SJCRH30 (cell line): Measurements from ENCODE around the gene SBNO2. TPM values are rescaled to one million over a fixed set of nuclear protein-coding genes. Genes with fewer than 3 reads are reported as not detected.
"Not testable (repeated sequence)": the region's sequence is repeated elsewhere in the genome, so short reads cannot be mapped to it uniquely, and the experiment has no call there.

Source experiments
- DNase-seq, 2 experiments: peaks; one replicate each; pipeline ENCODE4 v3.0.0-alpha.2; 2015 to 2020
- H3K27ac ChIP-seq: fragments of 250-450 bp; sonication (Bioruptor Pico); 2 replicates; pipeline ENCODE4 v1.5.1; 2020; ENCODE audit warnings: mild to moderate bottlenecking, moderate library complexity
- H3K27me3 ChIP-seq: fragments of 250-450 bp; sonication (Bioruptor Pico); 2 replicates; pipeline ENCODE4 v1.5.1; 2020; ENCODE audit warnings: mild to moderate bottlenecking, moderate library complexity
- H3K36me3 ChIP-seq: fragments of 250-450 bp; sonication (Bioruptor Pico); 2 replicates; pipeline ENCODE4 v1.5.1; 2020; ENCODE audit warnings: mild to moderate bottlenecking, moderate library complexity
- H3K4me1 ChIP-seq: fragments of 250-450 bp; sonication (Bioruptor Pico); 2 replicates; pipeline ENCODE4 v1.5.1; 2020; ENCODE audit warnings: mild to moderate bottlenecking, moderate library complexity
- H3K4me3 ChIP-seq: fragments of 250-450 bp; sonication (Bioruptor Pico); 2 replicates; pipeline ENCODE4 v1.5.1; 2020; ENCODE audit warnings: mild to moderate bottlenecking, moderate library complexity
- H3K9me3 ChIP-seq: fragments of 250-450 bp; sonication (Bioruptor Pico); replicated peaks from 2 replicates; pipeline ENCODE4 v1.5.1; 2020; ENCODE audit warnings: mild to moderate bottlenecking, moderate library complexity
- total RNA-seq: library from RNA; depleted of rRNA; stranded (reverse); fragments of >200 nt; shearing (Covaris generic); gene quantifications from 2 replicates; pipeline ENCODE4 v1.2.3, GENCODE V29; 2014

The SBNO2 gene
- total RNA-seq, 1 experiment from 2014 or later: 17.1 TPM

DNA sequence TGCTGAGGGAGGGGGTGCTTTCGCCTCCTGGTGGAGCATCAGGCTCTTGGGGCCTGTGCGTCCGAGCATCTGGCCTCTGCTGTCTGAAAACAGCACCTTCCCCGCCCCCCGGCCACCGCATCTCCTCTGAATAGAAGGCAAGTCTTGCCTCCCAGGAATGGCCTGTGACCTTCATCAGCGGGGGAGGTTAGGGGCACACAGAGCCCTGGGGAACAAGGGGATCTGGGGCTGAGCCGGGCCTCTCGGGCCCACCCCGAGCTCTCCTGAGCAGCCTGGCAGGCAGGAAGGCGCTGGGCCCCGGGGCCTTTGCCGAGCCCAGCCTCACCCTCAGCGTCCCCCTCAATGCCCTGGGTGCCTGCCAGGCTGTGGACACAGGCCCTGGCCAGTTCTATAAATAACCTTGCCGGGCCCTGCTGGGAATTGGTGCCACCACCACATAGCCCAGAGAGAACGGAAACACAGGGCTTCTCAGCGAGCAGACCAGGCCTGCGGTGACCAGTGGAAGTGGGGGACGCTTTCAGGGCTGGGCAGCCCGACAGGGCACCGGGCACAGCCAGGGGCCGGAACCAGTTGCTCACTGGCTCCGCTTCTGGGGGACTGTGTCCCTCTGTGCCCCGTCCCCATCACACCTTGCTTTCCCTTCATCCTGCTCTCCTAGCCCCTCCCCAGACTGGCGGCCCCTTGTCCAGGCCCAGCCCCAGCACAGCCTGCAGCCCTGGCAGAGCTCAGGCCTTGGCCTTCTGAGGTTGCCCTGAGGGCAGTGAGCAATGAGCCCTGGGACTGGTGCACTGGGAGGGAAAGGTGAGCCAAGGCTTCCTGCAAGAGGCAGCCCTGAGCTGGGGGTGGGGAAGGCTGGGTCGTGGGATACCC is 41.0 kb upstream of the SBNO2 start:
- Histone ChIP-seq H3K9me3 (no peaks in the 10 kb centered on the region), H3K4me3 (no peak overlapping the region), H3K36me3 (0 out of 2 replicates have a peak, but pooled peaks cover 3% of the 10 kb centered on the region), H3K27me3 (no peaks in the 10 kb centered on the region), H3K4me1 (peaks cover 5% of the 10 kb centered on the region; the same call in 1 of the 2 replicates), H3K27ac (no peak overlapping the region)
- no peak for DNase-seq

DNA sequence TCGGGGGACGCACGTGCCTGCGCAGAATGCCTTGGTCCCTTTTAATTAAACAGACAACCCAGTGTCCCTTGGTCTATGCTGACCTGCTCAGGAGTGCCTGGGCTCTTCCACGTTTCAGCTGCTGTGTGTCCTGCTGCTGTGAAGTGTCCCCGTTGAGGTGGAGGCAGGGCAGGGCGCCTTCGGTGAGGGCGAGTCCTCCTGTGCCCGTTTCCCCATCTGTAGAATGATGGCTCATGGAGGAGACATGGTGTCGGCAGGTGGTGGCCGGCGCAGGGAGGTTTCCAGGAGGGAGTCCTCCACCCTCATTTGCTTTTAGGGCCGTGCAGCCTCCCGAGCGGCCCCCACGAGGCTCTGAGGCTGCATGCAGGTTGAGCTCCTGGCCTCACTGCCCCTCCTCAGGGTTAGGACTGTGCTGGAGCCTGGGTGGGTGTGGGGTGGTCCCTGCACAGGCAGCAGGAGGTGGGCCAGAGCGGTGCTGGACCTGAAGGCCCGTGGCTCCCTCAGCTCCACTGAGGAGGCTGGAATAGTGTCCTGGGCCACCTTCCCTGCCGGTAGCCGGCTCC is 40.3 kb upstream of the SBNO2 start:
- DNase-seq: no peak
- Histone ChIP-seq H3K36me3 (peaks cover 7% of the 10 kb centered on the region; the same call in 1 of the 2 replicates), H3K4me1 (peaks cover 5% of the 10 kb centered on the region; the same call in 1 of the 2 replicates), H3K27me3 (no peaks in the 10 kb centered on the region), H3K9me3 (no peaks in the 10 kb centered on the region), H3K27ac (no peak overlapping the region), H3K4me3 (no peak overlapping the region)

DNA sequence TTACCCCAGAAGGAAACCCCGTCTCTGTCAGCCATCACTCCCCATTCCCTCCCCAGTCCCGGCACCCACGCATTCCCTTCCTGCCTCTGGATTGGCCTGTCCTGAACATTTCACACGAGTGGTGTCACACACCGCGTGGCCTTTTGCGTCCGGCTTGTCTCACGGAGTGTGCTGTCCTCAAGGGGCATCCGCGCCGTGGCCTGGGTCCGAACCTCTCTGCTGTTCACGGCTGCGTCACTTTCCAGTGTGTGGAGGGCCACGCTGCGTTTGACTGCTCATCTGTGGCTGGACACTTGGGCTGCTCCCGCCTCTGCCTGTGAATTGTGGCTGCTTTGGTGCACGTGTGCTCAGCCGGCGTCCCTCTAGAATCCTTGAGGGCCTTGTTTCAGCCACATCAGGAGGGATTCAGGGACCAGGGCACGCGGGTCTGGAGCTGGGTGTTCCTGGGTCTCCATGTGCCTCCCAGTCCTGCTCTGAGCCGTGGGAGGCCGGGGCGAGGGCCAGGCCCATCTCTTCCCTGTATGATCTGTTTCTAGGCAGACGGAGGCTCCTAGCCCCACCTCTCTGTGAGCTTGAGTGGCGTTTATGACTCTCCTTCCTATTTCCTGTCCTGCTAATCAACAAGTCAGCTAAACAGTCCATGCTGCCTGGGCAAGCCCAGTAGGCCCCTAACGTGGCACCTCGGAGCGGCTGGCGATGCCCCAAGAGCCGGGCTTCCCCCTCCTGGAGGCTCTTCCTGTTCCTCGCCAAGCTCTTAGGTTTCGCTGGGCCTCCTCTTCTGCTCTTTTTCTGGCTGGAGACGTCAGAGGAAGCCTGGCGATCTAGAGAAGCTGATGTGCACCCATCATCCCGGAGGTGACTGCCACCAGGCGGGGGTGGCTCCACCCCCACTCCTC is 39.6 kb upstream of the SBNO2 start:
- no peak overlapping the region for H3K27ac ChIP-seq
- no peaks in the 10 kb centered on the region for H3K9me3 ChIP-seq
- peaks cover 5% of the 10 kb centered on the region; the same call in 1 of the 2 replicates for H3K4me1 ChIP-seq
- DNase-seq: no peak
- H3K36me3 ChIP-seq: peaks cover 10% of the 10 kb centered on the region; the same call in 1 of the 2 replicates
- H3K27me3 ChIP-seq: no peaks in the 10 kb centered on the region
- no peak overlapping the region for H3K4me3 ChIP-seq

DNA sequence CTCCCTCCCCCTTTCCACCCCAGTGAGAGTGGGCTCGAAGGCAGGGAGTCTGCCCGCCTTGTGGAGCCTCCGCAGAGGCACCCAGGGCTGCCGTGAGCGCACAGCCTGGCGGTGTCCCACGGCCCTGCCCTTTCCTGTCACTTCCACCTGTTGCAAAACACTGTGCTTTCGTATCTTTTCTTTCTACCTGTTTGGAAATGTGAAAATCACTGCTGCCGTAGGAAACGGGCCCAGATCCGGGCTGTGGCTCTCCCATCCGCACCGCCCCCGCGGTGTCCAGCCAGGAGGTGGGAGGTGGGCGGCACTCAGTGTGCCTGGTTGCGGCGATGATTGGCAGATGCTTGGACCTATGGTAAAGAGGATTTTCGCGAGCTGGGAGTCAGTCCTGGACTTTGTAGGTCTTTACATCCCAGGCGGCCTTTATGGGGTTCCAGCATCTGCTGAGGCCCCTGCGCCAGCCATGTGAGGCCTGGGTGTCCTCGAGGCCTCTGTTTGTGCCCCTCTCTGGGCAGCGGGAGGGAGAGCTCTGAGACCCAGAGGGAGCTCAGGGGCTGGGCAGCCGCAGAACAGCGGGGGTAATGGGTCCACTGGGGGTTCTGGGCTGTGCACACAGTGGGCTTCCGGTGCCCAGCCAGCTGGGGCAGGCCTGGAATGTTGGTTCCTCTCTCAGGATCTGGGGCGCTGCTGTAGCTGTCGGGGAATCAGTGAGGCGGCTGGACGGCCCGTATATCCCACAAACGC is 37.6 kb upstream of the SBNO2 start:
- Histone ChIP-seq H3K36me3 (peaks cover 10% of the 10 kb centered on the region; the same call in 1 of the 2 replicates), H3K9me3 (no peaks in the 10 kb centered on the region), H3K4me3 (no peak overlapping the region), H3K4me1 (no peaks in the 10 kb centered on the region; the same call in 1 of the 2 replicates), H3K27ac (no peak overlapping the region), H3K27me3 (no peaks in the 10 kb centered on the region)
- no peak for DNase-seq

DNA sequence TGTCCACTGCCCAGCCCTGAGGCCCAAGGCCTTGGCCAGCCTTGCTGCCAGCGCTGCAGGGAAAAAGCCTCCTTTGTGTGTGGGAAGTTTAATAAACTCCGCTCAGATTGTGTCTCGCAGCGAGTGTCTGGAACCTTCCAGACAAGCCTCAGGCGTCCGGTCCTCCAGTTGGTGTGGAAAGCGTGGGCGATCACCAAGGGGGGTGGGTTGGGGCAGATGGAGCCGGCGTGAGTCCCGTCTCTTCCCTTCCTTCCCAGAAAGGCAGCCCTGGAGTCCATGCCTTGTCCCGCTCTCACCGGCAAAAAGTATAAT is 36.1 kb upstream of the SBNO2 start:
- DNase-seq: no peak
- Histone ChIP-seq H3K36me3 (peaks cover 10% of the 10 kb centered on the region; the same call in 1 of the 2 replicates), H3K4me3 (no peak overlapping the region), H3K27me3 (no peaks in the 10 kb centered on the region), H3K4me1 (no peaks in the 10 kb centered on the region; the same call in 1 of the 2 replicates), H3K9me3 (no peaks in the 10 kb centered on the region), H3K27ac (no peak overlapping the region)

DNA sequence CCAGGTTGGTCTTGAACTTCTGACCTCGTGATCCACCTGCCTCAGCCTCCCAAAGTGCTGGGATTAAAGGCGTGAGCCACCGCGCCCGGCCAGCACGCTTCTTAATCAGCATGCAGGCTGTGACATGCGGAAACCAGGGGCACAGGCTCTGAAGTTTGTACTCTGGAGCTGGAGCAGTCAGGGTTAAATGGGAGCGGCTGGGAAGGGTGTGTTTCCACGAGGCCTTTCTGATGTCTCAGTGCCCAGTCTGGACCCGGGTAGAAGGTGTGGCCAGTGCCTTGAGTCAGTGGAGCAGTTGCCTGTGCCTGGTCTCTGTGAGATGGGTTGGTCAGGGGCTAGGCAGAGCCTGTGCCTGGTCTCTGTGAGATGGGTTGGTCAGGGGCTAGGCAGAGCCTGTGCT is 34.8 kb upstream of the SBNO2 start:
- H3K36me3 ChIP-seq: peaks cover 10% of the 10 kb centered on the region; the same call in 1 of the 2 replicates
- not testable (repeated sequence) for H3K27me3 ChIP-seq, H3K4me3 ChIP-seq, H3K4me1 ChIP-seq, H3K27ac ChIP-seq, H3K9me3 ChIP-seq, DNase-seq

DNA sequence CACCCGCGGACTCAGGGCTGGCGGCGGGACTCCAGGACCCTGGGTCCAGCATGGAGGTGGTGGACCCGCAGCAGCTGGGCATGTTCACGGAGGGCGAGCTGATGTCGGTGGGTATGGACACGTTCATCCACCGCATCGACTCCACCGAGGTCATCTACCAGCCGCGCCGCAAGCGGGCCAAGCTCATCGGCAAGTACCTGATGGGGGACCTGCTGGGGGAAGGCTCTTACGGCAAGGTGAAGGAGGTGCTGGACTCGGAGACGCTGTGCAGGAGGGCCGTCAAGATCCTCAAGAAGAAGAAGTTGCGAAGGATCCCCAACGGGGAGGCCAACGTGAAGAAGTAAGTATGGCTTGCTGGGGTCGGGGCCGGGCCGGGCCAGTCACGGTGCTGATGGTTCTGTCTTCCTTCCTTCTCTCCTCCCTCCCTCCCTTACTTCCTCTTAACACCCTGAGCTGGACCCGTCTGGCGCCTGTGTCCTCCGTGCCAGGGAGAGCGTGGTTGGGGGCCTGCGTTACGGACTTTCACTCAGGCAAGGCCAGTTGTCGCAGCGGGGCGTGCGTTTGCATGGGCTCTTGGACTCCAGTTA is 32.9 kb upstream of the SBNO2 start:
- no peaks in the 10 kb centered on the region for H3K27me3 ChIP-seq
- no peak overlapping the region for H3K27ac ChIP-seq
- peaks cover 8% of the 10 kb centered on the region; the same call in 1 of the 2 replicates for H3K36me3 ChIP-seq
- peaks cover 8% of the 10 kb centered on the region; the same call in 1 of the 2 replicates for H3K4me1 ChIP-seq
- peak overlapping the region; percentile 79 for H3K4me3 ChIP-seq
- no peak for DNase-seq
- no peaks in the 10 kb centered on the region for H3K9me3 ChIP-seq

DNA sequence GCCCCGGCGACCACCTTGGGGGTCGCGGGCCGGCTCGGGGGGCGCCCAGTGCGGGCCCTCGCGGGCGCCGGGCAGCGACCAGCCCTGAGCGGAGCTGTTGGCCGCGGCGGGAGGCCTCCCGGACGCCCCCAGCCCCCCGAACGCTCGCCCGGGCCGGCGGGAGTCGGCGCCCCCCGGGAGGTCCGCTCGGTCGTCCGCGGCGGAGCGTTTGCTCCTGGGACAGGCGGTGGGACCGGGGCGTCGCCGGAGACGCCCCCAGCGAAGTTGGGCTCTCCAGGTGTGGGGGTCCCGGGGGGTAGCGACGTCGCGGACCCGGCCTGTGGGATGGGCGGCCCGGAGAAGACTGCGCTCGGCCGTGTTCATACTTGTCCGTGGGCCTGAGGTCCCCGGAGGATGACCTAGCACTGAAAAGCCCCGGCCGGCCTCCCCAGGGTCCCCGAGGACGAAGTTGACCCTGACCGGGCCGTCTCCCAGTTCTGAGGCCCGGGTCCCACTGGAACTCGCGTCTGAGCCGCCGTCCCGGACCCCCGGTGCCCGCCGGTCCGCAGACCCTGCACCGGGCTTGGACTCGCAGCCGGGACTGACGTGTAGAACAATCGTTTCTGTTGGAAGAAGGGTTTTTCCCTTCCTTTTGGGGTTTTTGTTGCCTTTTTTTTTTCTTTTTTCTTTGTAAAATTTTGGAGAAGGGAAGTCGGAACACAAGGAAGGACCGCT is 32.2 kb upstream of the SBNO2 start:
- Histone ChIP-seq H3K36me3 (peaks cover 8% of the 10 kb centered on the region; the same call in 1 of the 2 replicates), H3K4me3 (peak overlapping the region; percentile 79), H3K4me1 (peaks cover 8% of the 10 kb centered on the region; the same call in 1 of the 2 replicates), H3K27me3 (no peaks in the 10 kb centered on the region), H3K9me3 (no peaks in the 10 kb centered on the region), H3K27ac (no peak overlapping the region)
- no peak for DNase-seq

DNA sequence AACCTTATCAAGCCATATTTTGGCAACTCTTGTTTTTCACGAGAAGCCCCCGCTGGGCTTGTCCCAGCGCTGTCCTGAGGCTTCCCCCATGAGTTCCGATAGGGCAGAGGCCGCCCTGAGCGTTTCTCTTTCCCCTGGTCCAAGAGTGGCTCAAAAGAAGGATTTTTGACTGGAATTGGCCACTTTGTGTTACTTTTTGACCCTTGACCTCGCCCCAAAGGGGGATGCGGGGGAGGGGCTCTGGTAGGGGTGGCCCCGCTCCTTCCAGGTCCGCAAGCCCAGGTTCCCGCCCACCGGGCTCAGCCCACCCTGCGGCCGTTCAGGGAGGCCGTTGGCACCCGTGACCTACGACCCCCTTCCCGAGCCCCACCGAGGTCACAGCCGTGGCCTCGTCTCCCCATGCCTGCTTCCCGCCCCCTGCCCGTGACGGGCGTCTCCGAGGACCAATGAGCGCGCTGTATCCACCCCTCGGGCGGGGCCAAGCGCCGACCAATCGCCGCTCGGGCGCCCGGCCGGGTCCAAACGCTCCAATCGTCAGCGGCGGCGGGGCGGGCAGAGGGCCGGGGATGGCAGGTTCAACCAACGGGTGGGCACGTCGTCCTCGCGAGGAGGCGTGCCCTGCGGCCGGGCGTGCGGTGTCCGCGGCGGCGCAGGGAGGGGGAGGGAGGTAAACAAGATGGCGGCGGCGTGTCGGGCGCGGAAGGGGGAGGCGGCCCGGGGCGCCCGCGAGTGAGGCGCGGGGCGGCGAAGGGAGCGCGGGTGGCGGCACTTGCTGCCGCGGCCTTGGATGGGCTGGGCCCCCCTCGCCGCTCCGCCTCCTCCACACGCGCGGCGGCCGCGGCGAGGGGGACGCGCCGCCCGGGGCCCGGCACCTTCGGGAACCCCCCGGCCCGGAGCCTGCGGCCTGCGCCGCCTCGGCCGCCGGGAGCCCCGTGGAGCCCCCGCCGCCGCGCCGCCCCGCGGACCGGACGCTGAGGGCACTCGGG is 31.3 kb upstream of the SBNO2 start, which contains the start of gene STK11:
Gene STK11 (plus strand): TSS at position 665 of the 986 bp plus-strand sequence. CDS start 1,136 bp downstream, outside the sequence.
- H3K4me1 ChIP-seq: peaks cover 8% of the 10 kb centered on the region; the same call in 1 of the 2 replicates
- H3K36me3 ChIP-seq: peaks cover 8% of the 10 kb centered on the region; the same call in 1 of the 2 replicates
- H3K4me3 ChIP-seq: peak within 1 kb of the TSS; percentile 79
- peak; percentile 97 to 99 for DNase-seq
- no peak within 1 kb of the TSS; the same call in 1 of the 2 replicates for H3K27ac ChIP-seq
- H3K9me3 ChIP-seq: no peaks in the 10 kb centered on the region
- H3K27me3 ChIP-seq: no peaks in the 10 kb centered on the region

DNA sequence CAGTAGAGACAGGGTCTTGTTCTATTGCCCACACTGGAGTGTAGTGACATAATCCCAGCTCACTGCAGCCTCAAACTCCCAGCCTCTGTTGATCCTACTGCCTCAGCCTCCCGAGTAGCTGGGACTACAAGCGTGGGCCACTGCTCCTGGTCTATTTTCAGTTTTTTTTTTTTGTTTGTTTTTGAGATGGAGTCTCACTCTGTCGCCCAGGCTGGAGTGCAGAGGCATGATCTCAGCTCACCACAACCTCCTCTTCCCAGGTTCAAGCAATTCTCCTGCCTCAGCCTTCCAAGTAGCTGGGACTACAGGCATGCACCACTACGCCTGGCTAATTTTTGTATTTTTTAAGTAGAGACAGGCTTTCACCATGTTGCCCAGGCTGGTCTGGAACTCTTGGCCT is 26.5 kb upstream of the SBNO2 start:
- H3K9me3 ChIP-seq, H3K36me3 ChIP-seq, H3K27ac ChIP-seq, H3K4me3 ChIP-seq, DNase-seq, H3K27me3 ChIP-seq, H3K4me1 ChIP-seq: not testable (repeated sequence)

DNA sequence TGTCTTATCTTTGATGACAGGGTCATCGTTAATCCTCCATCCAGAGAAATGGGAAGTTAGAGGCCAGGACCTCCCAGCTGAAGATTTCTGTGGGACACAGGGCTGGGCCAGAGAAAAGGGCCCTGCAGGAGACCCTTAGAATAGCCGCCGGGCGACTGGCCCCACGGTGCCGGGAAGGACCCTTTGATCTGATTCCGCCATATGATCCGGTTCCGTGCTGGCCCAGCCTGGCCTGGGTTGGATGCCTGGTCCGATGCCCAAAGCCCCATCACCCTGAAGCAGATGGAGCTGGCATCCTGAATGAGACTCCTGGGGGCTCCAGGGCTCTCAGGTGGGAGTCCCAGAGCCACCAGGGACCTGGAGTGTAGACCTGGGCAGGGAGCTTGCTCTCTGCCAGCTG is 25.5 kb upstream of the SBNO2 start:
- 0 out of 2 replicates have a peak, but pooled peaks cover 8% of the 10 kb centered on the region for H3K4me1 ChIP-seq
- DNase-seq: no peak
- H3K4me3 ChIP-seq: no peak overlapping the region
- no peaks in the 10 kb centered on the region for H3K27me3 ChIP-seq
- H3K27ac ChIP-seq: no peak overlapping the region
- H3K9me3 ChIP-seq: no peaks in the 10 kb centered on the region
- H3K36me3 ChIP-seq: no peaks in the 10 kb centered on the region

DNA sequence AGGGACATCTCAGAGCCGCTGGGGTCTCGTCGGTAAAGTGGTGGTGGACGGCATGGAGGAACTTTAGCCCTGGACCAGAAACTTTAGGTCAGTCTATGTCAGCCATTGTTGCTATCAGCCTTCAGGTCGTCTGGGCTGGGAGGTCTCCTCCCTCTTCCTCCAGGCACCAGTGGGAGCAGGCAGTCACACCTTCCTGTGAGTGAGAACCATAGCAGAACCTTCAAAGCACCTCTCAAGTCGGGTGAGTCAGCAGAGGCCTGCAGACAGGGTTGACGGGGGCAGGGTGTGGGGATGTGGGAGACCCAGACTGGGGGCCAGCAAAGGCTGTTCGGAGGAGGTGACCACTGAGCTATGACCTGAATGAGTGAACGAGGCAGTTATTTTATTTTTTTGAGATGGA is 15.4 kb upstream of the SBNO2 start:
- Histone ChIP-seq H3K27me3 (peaks cover 4% of the 10 kb centered on the region), H3K4me1 (no peaks in the 10 kb centered on the region), H3K36me3 (no peaks in the 10 kb centered on the region), H3K9me3 (no peaks in the 10 kb centered on the region), H3K4me3 (no peak overlapping the region), H3K27ac (no peak overlapping the region)
- no peak for DNase-seq
